ENCODE data around the gene ABCB11.

DNA sequence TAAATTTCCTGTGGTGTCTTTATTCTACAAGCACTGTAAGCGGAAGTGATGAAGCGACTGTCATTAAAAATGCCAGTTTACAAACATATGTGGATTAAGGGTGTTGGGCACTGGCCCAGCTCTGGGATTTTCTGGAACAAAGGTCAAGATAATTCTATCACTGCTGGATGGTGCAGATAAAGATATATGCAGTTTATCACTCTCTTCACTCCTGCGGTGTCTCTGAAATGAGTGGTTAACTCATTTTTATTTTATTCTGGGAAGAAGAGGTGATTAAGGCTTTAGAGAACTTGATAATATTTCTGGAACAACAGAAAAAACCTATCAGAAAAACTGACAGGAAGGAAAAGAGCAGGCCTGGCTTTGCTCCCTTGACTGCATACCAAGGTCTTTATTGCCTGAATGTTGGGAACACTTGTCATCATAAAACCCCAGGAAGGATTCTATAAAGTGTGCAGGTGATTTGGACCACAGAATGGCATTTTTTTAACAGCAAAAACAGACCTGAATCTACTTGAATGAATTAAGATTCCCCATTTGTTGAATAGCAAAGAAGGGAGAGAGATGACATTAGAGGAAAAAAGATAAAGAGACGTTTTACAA is 32.4 kb downstream of the ABCB11 start:
- TF ChIP-seq, protein P1, sequence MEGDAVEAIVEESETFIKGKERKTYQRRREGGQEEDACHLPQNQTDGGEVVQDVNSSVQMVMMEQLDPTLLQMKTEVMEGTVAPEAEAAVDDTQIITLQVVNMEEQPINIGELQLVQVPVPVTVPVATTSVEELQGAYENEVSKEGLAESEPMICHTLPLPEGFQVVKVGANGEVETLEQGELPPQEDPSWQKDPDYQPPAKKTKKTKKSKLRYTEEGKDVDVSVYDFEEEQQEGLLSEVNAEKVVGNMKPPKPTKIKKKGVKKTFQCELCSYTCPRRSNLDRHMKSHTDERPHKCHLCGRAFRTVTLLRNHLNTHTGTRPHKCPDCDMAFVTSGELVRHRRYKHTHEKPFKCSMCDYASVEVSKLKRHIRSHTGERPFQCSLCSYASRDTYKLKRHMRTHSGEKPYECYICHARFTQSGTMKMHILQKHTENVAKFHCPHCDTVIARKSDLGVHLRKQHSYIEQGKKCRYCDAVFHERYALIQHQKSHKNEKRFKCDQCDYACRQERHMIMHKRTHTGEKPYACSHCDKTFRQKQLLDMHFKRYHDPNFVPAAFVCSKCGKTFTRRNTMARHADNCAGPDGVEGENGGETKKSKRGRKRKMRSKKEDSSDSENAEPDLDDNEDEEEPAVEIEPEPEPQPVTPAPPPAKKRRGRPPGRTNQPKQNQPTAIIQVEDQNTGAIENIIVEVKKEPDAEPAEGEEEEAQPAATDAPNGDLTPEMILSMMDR (IDR thresholded peaks at IDR 0.05): no peak
- no peak for TF ChIP-seq POLR2A (IDR thresholded peaks at IDR 0.05)
